KMS-11 (cell line): ENCODE data around the gene NDUFA5.

Source experiments
- H2AFZ ChIP-seq: fragments of 200-600 bp; sonication (generic); 2 replicates; pipeline ENCODE4 v1.6.1; 2016; ENCODE audit warnings: antibody characterized with exemption, mixed run types, low read depth
- H3K27ac ChIP-seq: fragments of 200-600 bp; sonication (generic); 2 replicates; pipeline ENCODE4 v1.6.1; 2016; ENCODE audit warnings: mild to moderate bottlenecking, mixed run types
- H3K27me3 ChIP-seq: fragments of 200-600 bp; sonication (generic); 2 replicates; pipeline ENCODE4 v1.6.1; 2017; ENCODE audit warnings: mild to moderate bottlenecking, low read depth, mixed run types, moderate library complexity; ENCODE audit not compliant: insufficient read depth
- H3K36me3 ChIP-seq: fragments of 200-600 bp; sonication (generic); 2 replicates; pipeline ENCODE4 v1.6.1; 2017; ENCODE audit warnings: mild to moderate bottlenecking, mixed run types; ENCODE audit not compliant: insufficient read depth
- H3K4me1 ChIP-seq: fragments of 200-600 bp; sonication (generic); 2 replicates; pipeline ENCODE4 v1.6.1; 2016; ENCODE audit warnings: mild to moderate bottlenecking, low read depth, mixed run types; ENCODE audit not compliant: poor library complexity, severe bottlenecking
- H3K4me2 ChIP-seq: fragments of 200-600 bp; sonication (generic); 2 replicates; pipeline ENCODE4 v1.7.0; 2016; ENCODE audit warnings: mild to moderate bottlenecking, mixed run types
- H3K4me3 ChIP-seq: fragments of 200-600 bp; sonication (generic); IDR thresholded peaks from 2 replicates; pipeline ENCODE4 v1.6.1; 2017; ENCODE audit warnings: low read depth, low read length, mixed read lengths; ENCODE audit not compliant: insufficient read depth
- H3K79me2 ChIP-seq: fragments of 200-600 bp; sonication (generic); 2 replicates; pipeline ENCODE4 v1.6.1; 2016; ENCODE audit warnings: low read depth, mixed run types; ENCODE audit not compliant: insufficient read depth
- H3K9ac ChIP-seq: fragments of 200-600 bp; sonication (generic); 2 replicates; pipeline ENCODE4 v1.6.1; 2016; ENCODE audit warnings: mild to moderate bottlenecking, mixed run types
- H4K20me1 ChIP-seq: fragments of 200-600 bp; sonication (generic); 2 replicates; pipeline ENCODE4 v1.6.1; 2016; ENCODE audit warnings: mild to moderate bottlenecking, mixed run types; ENCODE audit not compliant: insufficient read depth
- CTCF ChIP-seq: fragments of 200-600 bp; sonication (generic); conservative IDR thresholded peaks from 2 replicates; pipeline ENCODE4 v1.6.1; 2017; ENCODE audit warnings: low read depth, mild to moderate bottlenecking, antibody characterized with exemption, low read length, moderate library complexity, mixed read lengths

NDUFA5 gene

GRCh38 chr7:123600876-123601275, 43.3 kb upstream of the NDUFA5 start:
- Histone ChIP-seq H3K9ac (no peak overlapping the region), H3K4me1 (no peaks in the 10 kb centered on the region), H3K79me2 (no peaks in the 10 kb centered on the region), H3K27me3 (no peaks in the 10 kb centered on the region), H3K27ac (no peak overlapping the region), H4K20me1 (no peaks in the 10 kb centered on the region), H2AFZ (no peak overlapping the region), H3K4me3 (no peak overlapping the region), H3K36me3 (no peaks in the 10 kb centered on the region), H3K4me2 (no peak overlapping the region)
- no peak for TF ChIP-seq CTCF

GRCh38 chr7:123599766-123600165, 42.1 kb upstream of the NDUFA5 start:
- Histone ChIP-seq H3K79me2 (no peaks in the 10 kb centered on the region), H3K4me1 (no peaks in the 10 kb centered on the region), H3K27me3 (no peaks in the 10 kb centered on the region), H3K9ac (no peak overlapping the region), H4K20me1 (no peaks in the 10 kb centered on the region), H2AFZ (no peak overlapping the region), H3K4me2 (no peak overlapping the region), H3K4me3 (no peak overlapping the region), H3K36me3 (no peaks in the 10 kb centered on the region), H3K27ac (no peak overlapping the region)
- no peak for TF ChIP-seq CTCF

GRCh38 chr7:123598657-123599056, 41.0 kb upstream of the NDUFA5 start:
- no peak overlapping the region for H3K4me2 ChIP-seq
- H3K9ac ChIP-seq: no peak overlapping the region
- H4K20me1 ChIP-seq: no peaks in the 10 kb centered on the region
- no peak for TF ChIP-seq CTCF
- H2AFZ ChIP-seq: no peak overlapping the region
- no peaks in the 10 kb centered on the region for H3K79me2 ChIP-seq
- H3K27ac ChIP-seq: no peak overlapping the region
- H3K27me3 ChIP-seq: no peaks in the 10 kb centered on the region
- H3K4me3 ChIP-seq: no peak overlapping the region
- no peaks in the 10 kb centered on the region for H3K4me1 ChIP-seq
- no peaks in the 10 kb centered on the region for H3K36me3 ChIP-seq

- Histone ChIP-seq H3K27ac (no peak overlapping the region), H3K4me3 (no peak overlapping the region), H3K36me3 (no peaks in the 10 kb centered on the region), H3K9ac (no peak overlapping the region), H3K27me3 (no peaks in the 10 kb centered on the region), H2AFZ (no peak overlapping the region), H4K20me1 (no peaks in the 10 kb centered on the region), H3K79me2 (no peaks in the 10 kb centered on the region), H3K4me2 (no peak overlapping the region), H3K4me1 (no peaks in the 10 kb centered on the region)
- TF ChIP-seq CTCF: no peak
These were observed 37.2 kb upstream of the NDUFA5 start for GRCh38 chr7:123594813-123595241.
